LNCaP clone FGC (cell line): ENCODE measurements around the gene KCP.
A peak's percentile ranks its signal among the peaks of the same experiment; 100 is the strongest.

Experiments used
- DNase-seq: peaks from one replicate; pipeline ENCODE4 v3.0.0-alpha.2; 2011; ENCODE audit warnings: low read depth
- H3K4me3 ChIP-seq: 2 replicates; pipeline ENCODE4 v1.5.1; 2011; ENCODE audit warnings: mild to moderate bottlenecking, low read depth, low read length, control low read depth
- TF ChIP-seq, protein P1 (sequence below): IDR thresholded peaks from 2 replicates; pipeline ENCODE4 v1.5.1; 2012; ENCODE audit warnings: mild to moderate bottlenecking; ENCODE audit not compliant: control insufficient read depth, insufficient read depth; ENCODE audit errors: extremely low read depth

Gene KCP

DNA sequence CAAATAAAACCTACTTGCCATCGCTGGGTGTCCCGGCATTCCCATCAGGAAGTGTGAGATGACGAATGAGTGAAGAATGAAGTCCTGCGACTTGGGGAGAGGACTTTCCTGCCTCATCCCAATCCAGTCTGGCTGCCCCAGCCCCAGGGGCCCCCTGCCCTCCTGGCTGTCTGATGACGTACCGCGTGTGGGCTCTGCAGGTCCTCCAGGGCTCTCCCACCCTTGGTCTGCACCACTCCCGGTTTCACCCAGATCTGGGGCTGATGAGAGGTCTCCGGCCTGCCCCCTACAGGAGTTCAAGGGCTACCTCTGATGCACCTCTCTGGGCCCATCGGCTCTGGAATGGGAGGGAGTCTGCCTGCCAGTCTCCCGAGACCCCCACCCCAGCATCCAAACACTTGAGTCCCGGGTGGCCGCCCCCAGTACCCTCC is 38.1 kb downstream of the KCP start:
- H3K4me3 ChIP-seq: no peak overlapping the region
- TF ChIP-seq, protein P1, sequence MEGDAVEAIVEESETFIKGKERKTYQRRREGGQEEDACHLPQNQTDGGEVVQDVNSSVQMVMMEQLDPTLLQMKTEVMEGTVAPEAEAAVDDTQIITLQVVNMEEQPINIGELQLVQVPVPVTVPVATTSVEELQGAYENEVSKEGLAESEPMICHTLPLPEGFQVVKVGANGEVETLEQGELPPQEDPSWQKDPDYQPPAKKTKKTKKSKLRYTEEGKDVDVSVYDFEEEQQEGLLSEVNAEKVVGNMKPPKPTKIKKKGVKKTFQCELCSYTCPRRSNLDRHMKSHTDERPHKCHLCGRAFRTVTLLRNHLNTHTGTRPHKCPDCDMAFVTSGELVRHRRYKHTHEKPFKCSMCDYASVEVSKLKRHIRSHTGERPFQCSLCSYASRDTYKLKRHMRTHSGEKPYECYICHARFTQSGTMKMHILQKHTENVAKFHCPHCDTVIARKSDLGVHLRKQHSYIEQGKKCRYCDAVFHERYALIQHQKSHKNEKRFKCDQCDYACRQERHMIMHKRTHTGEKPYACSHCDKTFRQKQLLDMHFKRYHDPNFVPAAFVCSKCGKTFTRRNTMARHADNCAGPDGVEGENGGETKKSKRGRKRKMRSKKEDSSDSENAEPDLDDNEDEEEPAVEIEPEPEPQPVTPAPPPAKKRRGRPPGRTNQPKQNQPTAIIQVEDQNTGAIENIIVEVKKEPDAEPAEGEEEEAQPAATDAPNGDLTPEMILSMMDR: no peak
- no peak for DNase-seq

DNA sequence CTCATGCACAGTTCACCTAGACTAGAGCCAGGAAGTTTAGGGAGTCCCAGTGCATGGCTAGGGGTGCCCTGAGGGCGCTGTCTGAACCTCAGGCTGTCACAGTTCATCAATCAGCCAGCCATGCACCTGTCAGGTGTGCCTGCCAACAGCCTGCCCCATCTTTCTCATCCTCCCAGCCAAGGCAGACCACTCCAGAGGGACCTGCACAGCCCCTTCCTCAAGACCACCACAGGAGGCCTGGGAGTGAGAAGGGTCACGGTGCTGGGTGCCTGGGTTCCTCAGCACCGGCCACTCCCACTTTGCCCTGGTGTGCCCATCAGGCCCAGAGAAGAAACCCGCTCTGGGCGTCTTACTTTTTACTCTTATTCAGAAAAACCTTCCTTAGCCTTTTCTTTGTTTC is 39.5 kb downstream of the KCP start:
- DNase-seq: no peak
- TF ChIP-seq, protein P1: no peak
- H3K4me3 ChIP-seq: no peak overlapping the region

DNA sequence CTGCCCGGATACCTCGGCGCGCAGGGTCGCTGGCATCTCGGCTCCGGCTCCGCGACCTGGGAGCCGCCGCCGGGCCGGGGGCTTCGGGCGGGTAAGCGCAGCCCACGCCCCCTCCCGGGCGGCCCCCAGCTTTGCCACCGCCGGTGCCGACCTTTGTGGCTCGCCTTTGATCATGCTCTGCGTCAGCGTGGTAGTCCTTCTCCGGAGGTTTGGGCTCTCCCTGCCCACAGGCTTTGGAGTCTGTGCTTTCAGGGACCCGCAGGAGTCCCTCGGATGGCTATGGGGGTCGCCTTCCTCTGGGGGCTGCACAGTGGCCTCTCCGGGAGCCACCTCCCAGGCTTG is 40.6 kb downstream of the KCP start:
- H3K4me3 ChIP-seq: peak overlapping the region; percentile 53; the same call in 1 of the 2 replicates

DNA sequence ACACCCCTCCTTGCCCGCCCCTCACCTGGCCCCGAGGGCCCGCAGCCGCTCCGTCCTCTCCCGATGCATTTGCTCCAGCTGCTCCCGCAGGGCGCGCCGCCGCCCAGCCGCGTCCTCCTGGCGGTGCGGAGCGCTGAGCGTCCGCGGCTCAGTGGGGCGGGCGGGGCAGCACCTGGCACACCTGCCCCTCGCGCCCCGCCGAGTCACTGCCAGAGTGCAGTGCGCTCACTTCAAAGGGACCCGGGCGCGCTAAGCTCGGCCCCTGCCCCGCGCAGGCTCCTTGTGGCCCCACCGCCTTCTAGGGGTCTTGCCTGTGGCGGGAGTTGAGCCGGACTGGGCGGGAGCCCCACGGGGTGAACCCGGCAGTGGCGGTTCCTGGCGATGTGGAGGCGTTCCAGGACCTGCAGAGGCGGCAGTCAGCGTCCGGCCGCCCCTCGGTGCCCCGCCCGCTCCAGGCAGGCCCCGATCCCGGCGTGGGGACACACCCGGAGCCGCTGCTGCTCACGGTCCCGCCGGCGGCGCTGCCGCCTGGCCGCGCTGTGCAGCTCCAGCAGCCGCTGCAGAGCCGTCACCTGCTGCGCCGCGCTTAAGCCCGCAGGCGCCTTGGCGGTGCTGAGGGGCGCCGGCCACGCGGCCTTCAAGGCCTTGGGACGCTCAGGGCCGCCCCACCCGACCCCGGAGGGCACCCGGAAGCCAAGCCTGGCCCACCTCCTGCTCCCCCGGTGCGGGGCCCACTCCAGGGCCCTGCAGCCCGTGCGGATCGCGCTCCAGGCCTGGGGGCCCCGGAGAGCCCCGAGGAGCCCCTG is 41.2 kb downstream of the KCP start:
- no peak for DNase-seq
- TF ChIP-seq, protein P1: peak; percentile 47
- H3K4me3 ChIP-seq: peak overlapping the region; percentile 53

More for the DNA sequence above, 40.6 kb downstream of the KCP start:
- TF ChIP-seq, protein P1: no peak
- no peak for DNase-seq

DNA sequence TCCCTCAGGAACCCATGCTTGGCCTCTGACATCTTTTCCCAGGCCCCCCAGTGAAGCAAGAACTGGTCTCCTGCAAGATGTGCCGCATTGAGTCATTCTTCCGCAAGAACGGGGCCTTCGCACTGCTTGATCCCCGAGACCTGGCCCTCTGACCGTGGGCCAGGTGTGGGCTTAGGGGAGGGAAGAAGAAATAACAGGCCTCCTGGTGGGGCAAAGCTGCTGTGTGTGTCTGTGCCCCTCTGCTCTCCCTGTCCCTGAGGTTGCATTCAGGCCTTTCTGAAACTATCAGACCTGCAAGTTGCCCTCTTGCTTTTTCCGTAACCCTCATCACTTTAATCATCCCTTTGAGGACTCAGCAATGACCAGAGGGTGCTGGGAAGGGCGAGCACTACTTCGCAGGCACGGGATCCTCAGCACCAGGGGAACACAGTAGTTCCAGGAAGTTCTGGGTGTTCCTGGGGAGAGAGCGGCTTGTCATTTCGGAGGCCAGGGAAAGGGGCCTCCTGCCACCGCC is 41.8 kb downstream of the KCP start:
- DNase-seq: no peak
- H3K4me3 ChIP-seq: peak overlapping the region; percentile 53
- TF ChIP-seq, protein P1: no peak

DNA sequence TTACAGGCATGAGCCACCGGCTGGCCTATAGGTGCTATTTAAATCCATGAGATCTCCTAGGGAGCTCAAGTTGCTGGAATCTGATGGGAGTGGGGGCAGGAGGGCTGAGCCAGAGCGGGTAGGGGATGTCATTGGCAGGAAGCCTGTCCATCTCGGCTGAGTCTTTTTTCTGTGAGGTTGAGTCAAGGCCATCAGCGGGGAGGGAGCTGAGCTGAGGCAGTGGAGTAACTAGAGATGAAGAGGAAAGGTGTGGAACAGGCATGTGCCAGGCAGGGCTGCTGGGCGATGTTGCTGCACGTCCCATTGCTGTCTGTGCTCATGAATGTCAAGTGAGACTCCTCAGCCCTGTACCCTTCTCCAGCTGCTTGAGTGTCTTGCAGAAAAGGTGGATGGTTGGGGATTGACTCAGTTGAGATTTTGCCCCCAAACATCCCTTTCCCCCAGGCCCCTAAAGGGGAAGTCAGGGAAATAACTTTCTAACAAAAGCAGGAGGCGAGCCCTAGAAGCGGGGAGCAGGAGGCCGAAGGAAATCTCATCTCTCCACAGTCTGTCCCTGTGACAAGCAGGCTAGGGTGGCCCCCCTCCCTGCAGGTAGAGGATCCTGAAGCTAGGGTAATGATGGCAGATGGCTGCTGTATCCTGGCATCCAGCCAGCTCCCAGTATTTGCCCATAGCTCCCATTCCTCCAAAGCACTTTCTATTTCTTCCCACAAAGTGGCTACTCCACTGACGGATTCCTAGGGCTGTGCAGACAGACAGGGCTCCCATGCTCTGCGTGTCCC is 42.5 kb downstream of the KCP start:
- DNase-seq: no peak
- no peak overlapping the region for H3K4me3 ChIP-seq
- TF ChIP-seq, protein P1: no peak
